ENCODE measurements around the gene HCFC1R1.

HCFC1R1 gene

DNA sequence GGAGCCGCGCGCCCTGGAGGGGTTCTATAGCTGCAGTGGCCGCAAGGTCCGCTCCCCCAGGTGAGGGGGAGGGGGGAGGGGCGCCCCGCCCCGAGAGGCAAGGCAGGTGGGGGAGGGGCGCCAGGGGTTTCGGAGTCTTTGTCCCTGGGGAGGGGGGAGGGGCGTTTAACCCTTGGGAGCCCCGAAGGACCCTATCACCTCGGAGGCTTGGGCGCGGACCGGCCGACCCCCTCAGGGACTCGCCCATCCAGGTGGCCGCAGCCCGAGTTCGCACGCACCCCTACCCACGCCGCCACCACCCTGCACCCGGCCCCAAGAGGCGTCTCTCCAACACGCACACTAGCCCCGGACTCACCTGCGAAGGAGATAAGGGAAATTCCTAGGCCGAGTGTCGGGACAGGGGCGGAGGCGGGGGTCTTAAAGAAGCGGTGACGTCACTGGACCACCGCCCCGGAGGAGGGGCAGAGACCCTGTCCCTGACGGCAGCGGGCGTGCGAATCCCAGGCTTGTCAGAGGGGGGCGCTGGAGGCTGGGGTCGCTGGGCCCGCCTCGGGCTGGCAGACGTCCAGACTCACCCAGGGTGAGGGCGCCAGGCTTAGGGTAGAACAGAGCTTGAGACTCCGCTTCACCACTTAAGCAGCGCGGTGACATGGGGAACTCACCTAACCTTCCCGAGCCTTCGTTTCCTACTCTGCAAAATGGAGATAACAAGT lies 5.8 kb downstream of the HCFC1R1 start, which contains the start of gene CLDN6:
TSS of gene CLDN6 (minus strand) at position 390 of the 713 bp plus-strand sequence. CDS start 2,162 bp downstream, outside the sequence.
- DNase-seq = peak in 4 of 6 experiments; percentile 11 to 17 (median 14)

DNA sequence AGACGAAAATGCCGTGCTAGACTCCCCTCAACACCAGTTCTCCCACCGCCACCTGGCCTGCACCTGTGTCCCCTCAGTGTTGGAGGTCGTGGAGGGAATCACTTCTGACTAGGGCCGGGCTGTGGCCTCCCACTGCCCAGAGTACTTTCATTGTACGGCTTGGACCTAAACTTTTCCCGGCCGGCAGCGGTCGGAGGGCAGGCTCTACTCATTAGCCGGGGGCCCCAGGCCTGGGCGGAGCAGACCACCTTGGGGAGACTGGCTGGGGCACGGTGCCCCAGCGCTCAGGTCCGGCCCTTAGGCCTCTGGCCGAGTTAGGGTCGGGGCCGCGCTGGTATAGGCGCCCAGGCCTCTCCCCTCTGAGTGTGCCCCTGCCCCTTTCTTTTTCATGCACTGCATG lies 6.4 kb downstream of the HCFC1R1 start:
- no peak for DNase-seq

DNA sequence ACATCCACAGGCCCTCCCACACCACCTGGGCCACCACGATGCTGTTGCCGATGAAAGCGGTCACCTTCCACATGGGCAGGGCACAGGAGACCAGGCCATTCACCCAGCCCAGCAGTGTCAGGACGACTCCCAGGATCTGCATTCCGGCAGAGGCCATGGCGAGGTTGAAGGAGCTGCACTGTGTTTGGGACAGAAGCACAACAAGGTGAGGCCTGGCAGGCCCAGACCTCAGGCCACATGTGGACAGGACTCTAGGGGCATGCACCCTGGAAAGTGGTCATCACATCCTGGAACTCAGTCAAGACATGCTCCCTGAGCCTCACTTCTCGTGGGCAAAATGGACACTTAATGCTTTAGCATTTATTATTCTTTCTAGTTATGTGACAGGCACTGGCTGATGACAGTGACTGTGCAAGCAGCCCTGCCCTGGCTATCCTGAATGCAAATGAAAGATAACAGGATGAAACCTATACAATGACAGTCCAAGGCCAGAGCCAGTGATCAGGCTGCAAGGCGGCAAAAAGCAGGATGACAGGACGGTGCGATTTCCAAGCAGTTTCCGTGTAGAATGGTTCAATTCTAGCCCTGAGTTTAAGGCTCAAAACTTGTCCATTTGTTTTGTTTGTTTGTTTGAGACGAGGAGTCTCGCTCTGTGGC lies 7.7 kb downstream of the HCFC1R1 start:
- no peak for DNase-seq

DNA sequence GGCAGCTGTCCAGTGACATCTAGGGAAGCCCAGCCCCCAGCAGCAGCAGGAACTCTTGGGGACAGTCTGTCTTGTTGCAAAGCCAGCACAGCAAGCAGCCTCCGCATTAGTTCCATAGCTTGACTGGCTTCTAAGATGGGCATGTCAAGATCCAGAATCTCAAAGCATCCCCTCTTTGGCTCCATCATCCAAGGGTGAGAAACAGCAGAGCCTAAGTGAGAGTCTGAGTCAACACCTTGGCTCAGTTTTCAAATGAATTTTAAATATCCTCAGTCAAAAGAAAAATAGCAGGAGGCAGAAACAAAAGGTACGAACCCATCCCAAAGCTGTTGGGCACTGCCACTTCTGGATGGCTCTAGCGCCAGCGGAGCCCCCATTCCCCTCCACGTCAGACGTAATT lies 8.8 kb downstream of the HCFC1R1 start:
- no peak for DNase-seq

DNA sequence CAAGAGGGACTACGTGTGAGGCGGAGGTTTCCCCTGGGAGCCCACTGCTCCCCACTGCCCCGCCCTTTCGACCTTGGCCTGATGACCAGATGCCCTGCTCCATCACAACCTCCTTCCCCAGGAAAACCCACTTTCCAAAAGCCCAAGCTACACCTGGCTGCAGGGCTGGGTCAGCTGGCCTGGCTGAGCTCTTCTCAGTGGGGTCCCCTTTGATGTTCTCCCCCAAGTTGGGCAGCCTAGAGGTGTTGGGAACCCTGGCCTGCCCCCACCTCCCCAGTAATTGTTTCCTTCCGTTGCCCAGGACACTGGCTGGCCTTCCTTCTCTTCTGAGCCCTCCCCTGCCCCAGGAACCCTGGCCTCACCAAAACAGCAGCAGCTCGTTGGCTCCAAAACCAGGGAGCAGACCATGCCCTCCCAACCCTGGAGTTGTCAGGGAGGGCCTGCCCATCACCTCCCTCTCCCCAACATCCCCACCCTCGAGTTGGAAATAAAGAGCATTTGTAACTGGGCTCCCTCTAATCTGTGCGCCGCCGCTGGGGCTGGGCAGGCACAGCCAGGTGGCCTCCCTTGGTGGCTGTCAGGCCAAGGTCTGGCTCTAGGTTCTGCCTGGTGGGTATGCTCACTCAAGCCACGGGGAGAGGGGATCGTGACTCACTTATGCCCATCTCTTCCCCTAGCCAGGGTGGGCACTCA lies 9.6 kb downstream of the HCFC1R1 start:
- DNase-seq = no peak

DNA sequence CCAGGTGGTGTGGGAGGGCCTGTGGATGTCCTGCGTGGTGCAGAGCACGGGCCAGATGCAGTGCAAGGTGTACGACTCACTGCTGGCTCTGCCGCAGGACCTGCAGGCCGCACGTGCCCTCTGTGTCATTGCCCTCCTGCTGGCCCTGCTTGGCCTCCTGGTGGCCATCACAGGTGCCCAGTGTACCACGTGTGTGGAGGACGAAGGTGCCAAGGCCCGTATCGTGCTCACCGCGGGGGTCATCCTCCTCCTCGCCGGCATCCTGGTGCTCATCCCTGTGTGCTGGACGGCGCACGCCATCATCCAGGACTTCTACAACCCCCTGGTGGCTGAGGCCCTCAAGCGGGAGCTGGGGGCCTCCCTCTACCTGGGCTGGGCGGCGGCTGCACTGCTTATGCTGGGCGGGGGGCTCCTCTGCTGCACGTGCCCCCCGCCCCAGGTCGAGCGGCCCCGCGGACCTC lies 10.2 kb downstream of the HCFC1R1 start:
- DNase-seq = no peak

DNA sequence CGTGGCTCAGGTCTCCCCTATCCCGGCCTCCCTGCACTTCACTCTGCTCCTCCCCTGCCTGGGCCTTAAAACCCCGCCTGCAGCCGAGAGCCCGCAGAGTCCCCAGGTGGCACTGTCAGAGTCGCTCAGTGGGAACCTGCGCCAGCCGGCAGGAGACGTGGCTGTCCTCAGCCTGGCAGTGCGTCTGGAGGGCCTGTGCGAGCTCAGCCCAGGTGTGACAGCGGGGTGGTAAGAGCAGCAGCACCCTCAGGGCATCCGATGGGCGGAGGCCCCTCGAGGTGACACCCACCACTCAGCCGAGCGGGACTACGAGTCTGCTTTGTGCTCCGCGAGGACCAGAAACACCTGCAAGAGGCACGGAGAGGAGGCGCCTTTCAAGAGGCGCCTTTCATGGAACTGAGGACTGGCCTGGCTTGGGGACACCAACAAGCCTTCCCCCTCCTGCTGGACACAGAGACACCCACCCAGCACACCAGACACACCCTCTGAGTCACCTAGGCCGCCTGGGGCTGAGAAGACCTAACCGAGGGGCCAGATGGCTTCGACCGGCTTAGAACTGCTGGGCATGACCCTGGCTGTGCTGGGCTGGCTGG lies 10.8 kb downstream of the HCFC1R1 start, which contains the start of gene CLDN9:
TSS of gene CLDN9 (plus strand) at position 96 of the 593 bp plus-strand sequence. CDS start at position 536, 440 bp downstream.
- DNase-seq = no peak

DNA sequence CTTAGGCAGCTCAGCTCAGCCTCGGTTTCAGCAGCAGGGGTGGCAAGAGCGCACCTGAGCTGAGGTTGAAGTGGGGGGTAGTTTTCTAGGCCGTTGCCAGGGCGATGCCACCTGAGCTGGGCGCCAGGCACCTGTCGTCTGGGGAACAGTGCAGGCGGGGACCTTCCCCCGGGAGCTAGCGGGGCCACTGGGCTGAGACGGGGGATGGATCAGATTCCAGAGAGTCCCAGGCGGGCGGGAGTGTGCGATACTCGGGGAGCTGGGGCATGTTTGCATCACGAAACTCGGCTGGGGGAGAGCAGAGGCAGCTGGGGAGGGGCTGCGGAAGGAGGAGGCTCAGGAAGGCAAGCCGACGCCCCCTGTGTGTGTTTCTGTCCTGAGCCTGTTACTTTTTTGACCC lies 11.5 kb downstream of the HCFC1R1 start:
- DNase-seq = no peak

DNA sequence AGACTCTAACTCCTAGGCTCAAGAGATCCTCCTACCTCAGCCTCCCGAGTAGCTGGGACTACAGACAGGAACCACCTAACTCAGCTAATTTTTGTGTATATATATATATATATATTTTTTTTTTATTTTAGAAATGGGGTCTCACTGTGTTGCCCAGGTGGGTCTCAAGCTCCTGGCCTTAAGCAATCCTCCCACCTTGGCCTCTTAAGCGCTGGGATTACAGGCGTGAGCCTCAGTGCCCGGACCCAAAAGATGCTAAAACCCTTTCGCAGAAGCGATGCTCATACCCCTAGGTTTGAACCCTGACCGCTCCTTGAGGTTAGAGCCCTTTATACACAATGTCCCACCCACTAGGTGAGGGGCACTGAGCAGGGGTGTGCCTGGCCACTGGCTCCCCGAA lies 13.2 kb downstream of the HCFC1R1 start:
- DNase-seq = no peak

DNA sequence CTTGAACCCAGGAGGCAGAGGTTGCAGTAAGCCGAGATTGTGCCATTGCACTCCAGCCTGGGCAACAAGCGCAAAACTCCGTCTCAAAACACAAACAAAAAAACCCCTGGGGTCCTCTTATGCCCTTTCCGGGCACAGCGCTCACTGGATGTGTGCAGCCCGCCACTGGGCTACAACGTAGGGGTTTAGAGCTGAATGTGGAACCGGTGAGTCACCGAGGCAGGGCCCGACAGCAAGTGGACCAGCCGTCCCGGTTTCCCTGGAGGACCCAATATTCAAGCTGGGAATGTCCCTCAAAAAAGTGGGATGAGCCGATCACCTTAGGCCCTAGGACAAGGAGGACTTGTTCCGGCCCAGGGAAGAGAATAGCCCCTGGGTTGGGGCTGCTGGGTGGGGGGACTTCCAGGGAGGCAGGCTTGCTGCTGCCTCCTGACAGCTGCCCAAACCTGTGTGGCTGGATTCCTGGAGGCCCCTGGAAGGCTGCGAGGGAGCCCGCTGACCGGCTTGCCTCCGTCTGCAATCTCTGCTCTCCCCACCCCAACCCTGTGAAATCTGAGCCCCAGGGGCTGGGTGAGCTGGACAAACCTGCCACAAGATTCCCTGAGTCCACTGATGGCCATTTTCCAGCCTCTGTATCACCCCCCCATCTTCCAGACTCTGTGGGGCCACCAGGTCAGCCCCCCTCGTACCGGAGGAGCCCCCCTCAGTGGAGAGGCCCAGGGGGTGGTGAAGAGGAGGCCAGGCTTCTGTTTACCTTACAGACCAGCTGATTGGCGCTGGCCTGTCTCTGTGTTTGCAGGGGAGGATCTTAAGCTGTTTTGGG lies 14.0 kb downstream of the HCFC1R1 start:
- no peak for DNase-seq

DNA sequence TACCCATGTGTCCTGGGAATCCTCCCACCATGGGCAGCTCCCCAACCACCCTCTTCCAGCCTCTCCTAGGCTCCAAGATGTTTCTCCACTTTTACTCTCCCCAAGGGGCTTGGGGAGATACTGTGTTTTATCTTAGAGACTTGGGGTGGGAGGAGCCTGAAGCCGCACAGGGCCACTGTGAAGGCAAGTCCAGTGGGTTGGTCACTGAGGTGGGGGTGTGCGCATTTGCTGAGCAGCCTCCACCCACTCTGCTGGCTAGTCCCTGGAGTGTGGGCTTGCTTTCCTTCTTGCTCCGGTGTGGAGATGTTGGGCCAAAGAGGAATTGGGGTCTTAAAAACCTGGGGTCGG lies 15.1 kb downstream of the HCFC1R1 start:
- no peak for DNase-seq

DNA sequence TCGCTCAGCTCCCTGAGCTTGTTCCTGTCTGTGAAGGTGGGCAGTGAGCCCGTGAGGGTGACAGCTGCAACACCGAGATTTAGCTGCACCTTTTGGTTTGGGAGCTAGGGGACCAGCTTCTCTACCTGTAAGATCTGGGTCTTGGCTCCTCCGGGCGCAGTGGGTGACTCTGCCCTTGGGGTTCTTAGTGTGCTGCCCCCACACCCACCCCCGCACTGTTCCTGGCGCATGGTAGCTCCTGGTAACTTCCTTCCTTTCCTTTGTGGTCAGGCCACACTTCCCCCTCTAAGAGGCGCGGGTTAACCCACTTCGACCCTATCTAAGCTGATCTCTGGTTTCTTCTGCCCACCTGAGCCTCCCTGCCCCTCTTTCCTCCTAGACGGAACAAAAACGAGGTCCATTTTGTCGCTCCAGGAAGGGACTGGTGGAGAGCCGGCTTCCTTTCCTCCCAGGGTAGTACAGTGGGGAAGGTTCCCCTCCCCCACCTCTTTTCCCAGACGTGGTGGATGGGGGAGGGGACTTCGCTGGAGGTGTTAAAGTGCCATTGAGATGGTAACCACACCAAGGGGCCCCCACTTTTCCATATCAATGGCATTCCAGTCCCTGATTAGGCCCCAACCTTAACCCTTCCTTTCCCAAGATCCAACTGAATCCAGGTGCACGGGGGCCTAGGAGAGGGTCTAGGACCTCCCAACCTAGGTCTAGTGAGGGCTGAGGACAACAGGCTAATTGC lies 15.6 kb downstream of the HCFC1R1 start:
- DNase-seq = peak in 1 of 6 experiments; percentile 29

DNA sequence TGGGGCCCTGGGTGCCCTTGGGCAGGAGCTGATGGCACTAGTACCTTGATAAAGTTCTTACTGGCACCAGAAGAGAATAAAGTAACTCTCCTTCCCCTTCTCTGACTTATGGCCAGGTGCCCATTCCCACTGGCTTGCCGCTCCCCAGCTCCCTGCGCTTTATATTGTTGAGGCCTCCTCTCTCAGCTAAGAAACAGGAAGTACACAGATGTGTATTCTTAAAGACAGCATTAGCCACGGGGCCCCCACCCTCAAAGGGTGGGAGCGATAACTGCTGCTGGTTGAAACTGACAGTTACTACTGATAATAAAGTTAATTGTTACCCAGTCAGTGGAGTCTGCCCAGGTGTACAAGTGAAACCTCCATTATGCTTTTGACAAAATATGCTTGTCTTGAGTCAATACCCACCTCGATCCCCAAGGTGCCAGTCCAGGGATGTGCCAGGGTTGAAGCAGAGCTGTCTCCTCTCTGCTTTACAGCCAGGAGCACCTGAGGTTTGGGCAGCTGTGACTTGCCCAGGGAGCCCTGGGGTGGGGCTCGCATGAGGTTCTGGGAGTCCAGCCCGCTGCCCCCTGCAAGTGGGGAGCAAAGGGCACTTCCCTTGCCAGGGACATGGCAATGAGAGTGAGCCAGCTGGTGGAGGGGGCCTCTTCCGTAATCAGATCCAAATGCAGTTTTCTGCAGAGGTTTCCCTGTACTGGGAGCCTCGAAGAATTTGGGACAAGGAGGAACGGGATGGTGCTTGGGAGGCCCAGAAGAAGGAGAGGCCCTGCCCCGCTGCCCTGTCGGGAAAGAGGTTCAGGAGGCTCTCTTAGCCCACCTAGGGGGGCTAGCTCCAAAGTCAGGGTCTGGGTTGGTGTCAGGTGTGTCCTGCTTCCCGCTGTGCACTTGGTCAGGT lies 16.4 kb downstream of the HCFC1R1 start:
- no peak for DNase-seq

DNA sequence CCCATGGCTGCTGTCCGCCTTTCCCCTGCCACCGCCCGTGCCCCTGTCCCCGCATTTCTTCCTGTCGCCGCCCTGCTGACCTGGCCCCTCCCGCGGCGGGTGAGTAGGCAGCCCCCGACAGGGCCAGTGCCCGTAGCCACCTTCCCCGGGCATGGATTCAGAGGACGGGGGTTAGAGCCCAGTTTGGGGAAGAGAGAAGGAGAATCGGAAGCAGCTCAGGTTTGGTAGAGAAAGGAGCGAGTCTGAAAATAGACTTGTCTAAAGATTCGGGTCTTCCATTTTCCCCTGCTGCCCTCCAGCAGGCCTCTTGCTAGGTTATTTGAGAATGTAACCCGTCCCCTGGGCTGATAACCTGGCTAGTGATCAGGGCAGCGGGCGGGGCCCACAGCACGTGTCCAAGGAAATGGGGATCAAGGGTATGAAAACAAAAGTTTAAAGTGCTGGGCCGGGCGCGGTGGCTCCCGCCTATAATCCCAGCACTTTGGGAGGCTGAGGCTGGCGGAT lies 18.9 kb downstream of the HCFC1R1 start:
- no peak for DNase-seq

DNA sequence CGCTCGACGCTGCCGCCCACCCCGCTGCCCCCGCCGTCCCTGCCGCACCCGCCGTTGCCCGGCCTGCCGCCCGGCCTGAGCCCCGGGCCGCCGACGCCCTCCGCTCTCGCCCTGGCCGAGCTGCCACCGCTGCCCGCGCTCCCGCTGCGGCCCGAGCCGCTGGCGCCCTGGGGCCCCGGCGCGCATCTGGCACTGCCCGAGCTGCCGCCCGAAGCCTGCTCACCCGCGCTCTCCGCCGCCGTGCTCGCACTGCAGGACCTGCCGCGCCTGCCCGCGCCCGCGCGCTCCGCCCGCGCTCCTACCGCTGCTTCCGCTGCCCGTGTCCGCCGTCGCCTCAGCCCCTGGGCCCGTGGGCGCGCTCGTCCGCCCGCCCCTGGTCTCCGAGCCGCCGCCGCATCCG lies 19.4 kb downstream of the HCFC1R1 start:
- no peak for DNase-seq

DNA sequence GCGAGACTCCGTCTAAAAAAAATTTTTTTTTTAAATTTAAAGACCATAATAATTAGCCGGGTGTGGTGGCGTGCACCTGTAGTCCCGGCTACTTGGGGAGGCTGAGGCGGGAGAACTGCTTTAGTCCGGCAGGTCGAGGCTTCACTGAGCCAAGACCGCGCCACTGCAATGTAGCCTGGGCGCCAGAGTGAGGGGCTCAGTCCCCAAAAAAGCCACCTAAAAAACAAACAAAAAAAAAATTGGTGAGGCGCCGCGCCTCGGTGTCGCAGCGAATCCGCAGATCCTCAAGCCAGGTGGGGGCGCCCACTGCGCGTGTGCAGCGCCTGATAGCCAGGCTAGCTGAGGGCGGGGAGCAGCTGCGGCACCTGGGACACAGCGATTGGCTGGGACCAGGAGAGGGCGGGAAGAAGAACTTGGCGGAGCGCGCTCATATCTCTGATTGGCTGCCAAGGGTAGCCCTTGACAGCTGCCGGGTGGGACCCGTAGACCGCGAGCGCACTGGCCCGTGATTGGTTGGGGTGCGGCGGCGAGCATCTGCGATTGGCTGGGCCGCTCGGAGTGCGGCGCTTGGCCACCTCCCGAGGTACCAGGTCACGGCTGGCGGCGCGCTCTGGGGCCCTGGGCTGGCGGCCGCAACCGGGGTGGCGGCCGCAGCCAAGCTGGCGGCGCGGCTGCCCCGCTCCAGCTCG lies 20.0 kb downstream of the HCFC1R1 start:
- DNase-seq = peak; percentile 89 to 96 (median 96)

DNA sequence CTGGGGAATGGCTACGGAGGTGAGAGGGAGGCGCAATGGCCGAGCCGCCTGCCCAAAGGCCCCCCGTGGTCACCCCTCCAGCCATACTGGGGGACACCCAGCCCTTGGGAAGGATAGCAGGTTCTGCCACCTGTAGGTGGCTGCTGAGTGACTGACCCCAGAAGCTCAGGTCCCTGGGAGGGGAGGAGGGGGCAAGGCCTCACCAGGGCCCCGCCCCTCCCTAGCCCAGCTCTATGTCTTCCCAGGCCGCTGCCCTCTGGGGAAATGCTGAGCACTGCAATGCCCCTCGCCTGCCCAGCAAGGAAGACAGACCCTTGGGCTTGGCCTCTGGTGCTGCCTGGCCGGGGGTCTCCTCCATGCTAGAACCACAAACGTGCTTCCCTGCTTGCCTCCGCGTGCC lies 22.4 kb downstream of the HCFC1R1 start:
- DNase-seq = no peak

DNA sequence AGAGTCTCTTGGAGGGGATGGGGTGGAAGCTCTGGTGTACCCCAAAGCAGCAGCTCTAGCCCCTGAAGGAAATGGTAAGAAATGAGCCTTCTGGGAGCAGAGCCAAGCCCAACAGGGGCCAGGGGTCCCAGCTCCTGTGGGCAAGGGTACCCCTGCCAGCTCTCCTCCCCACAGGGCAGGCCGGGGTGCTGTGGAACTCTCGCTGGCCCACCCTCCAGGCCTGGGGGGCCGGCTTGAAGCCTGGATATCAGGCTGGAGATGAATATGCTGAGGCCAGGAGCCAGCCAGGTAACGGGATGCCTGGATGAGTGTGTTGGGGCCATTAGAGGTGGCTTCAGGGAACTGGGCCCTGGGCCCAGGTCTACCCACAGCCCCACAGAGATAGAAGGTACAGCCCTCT lies 23.2 kb downstream of the HCFC1R1 start:
- DNase-seq = no peak

DNA sequence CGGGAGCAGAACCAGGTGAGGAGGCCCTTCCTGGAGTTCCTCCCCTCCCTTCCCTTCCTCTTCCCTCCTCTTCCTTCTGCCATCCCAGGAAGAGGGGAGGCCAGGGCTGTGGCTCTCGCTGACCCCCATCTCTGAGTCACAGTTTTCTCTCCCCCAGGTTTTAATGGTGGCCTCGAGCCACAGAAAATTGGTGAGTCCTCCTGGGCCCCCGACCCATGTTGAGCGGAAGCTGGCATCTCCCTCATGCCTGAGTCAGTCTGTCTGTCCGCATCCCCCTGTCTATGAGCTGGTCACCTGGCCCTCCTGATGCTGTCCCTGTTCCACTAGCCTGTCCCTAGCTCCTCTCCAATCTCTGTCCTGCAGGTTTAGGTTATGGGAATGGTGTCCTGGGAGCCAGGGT lies 23.8 kb downstream of the HCFC1R1 start:
- DNase-seq = no peak

DNA sequence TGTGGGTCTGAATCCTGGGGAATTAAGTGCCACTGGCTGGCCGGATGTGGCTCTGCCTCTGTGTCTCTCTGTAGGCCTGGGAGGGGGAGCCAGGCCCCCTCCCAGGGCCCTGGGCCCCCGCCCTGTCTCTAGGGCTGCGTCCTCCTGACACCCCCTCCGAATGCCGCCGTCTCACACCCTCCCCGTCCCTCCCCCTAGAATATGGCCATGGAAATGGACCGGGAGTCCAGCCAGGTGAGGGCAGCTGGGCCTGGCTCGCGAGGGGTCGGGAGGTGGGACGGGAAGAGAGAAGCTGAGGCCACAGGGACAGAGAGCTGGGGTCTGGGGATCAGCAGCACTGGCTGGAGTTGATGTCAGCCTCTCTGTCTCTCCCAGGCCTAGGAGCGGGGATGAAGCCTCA lies 27.4 kb downstream of the HCFC1R1 start:
- no peak for DNase-seq

Measured in stimulated activated naive CD4-positive, alpha-beta T cell (primary cell).